AG20443 (cell line): ENCODE data around the gene RPL35.

Source experiments
- DNase-seq: peaks from one replicate; pipeline ENCODE4 v3.0.0; 2012; ENCODE audit warnings: low spot score, mixed read lengths

Gene RPL35

GRCh38 chr9:124877021-124877782 is 15.4 kb upstream of the RPL35 start:
- DNase-seq, result no peak

- DNase-seq, result no peak
These were observed 13.7 kb upstream of the RPL35 start for GRCh38 chr9:124875501-124875900.

GRCh38 chr9:124873664-124874063 is 11.9 kb upstream of the RPL35 start:
- no peak for DNase-seq

GRCh38 chr9:124871156-124871561 is 9.4 kb upstream of the RPL35 start:
- DNase-seq, result no peak

GRCh38 chr9:124870723-124871122 is 9.0 kb upstream of the RPL35 start:
- DNase-seq, result no peak

GRCh38 chr9:124869986-124870560 is 8.3 kb upstream of the RPL35 start:
- DNase-seq, result no peak

- peak; percentile 60 for DNase-seq
These were observed 7.8 kb upstream of the RPL35 start for GRCh38 chr9:124869466-124869985.

GRCh38 chr9:124868511-124869465 is 7.0 kb upstream of the RPL35 start:
- peak; percentile 98 for DNase-seq

GRCh38 chr9:124863371-124863871 is 1.7 kb upstream of the RPL35 start:
- no peak for DNase-seq

GRCh38 chr9:124860582-124861341 is 995 bp downstream of the RPL35 start:
- no peak for DNase-seq

GRCh38 chr9:124859803-124860581 is 1.8 kb downstream of the RPL35 start:
- DNase-seq, result no peak

- DNase-seq, result no peak
These were observed 3.3 kb downstream of the RPL35 start for GRCh38 chr9:124858330-124859046.

GRCh38 chr9:124857533-124858162 is 4.1 kb downstream of the RPL35 start:
- no peak for DNase-seq

- DNase-seq, result peak; percentile 47
These were observed 5.6 kb downstream of the RPL35 start for GRCh38 chr9:124855944-124856765.

- DNase-seq, result no peak
These were observed 6.2 kb downstream of the RPL35 start for GRCh38 chr9:124855566-124855943.

GRCh38 chr9:124854822-124855221 is 6.9 kb downstream of the RPL35 start:
- no peak for DNase-seq

- DNase-seq, result no peak
These were observed 7.6 kb downstream of the RPL35 start for GRCh38 chr9:124854161-124854560.

- no peak for DNase-seq
These were observed 8.1 kb downstream of the RPL35 start for GRCh38 chr9:124853605-124854143.
